ENCODE results near the gene PKD2L2.

GRCh38 chr5:137891849-137892248 is 2.6 kb downstream of the PKD2L2 start:
- TF ChIP-seq CTCF (IDR thresholded peaks at IDR 0.05; ENCODE audit: borderline replicate concordance, extremely low read depth, low read length, poor library complexity, severe bottlenecking), result peak; percentile 40
- TF ChIP-seq EZH2 (IDR thresholded peaks at IDR 0.05; ENCODE audit: borderline replicate concordance, low read depth, low read length, severe bottlenecking), result no peak
